PFSK-1 (cell line): ENCODE data around the gene NUP62CL.

ENCODE experiments used
- POLR2AphosphoS5 ChIP-seq: IDR thresholded peaks from 2 replicates; pipeline ENCODE4 v1.6.1; 2012; ENCODE audit warnings: low read depth, mild to moderate bottlenecking, control low read depth, low read length, moderate library complexity
- SIN3A ChIP-seq: IDR thresholded peaks from 2 replicates; pipeline ENCODE4 v1.6.1; 2012; ENCODE audit warnings: mild to moderate bottlenecking, low read length, moderate library complexity, borderline replicate concordance; ENCODE audit not compliant: insufficient read depth

DNA sequence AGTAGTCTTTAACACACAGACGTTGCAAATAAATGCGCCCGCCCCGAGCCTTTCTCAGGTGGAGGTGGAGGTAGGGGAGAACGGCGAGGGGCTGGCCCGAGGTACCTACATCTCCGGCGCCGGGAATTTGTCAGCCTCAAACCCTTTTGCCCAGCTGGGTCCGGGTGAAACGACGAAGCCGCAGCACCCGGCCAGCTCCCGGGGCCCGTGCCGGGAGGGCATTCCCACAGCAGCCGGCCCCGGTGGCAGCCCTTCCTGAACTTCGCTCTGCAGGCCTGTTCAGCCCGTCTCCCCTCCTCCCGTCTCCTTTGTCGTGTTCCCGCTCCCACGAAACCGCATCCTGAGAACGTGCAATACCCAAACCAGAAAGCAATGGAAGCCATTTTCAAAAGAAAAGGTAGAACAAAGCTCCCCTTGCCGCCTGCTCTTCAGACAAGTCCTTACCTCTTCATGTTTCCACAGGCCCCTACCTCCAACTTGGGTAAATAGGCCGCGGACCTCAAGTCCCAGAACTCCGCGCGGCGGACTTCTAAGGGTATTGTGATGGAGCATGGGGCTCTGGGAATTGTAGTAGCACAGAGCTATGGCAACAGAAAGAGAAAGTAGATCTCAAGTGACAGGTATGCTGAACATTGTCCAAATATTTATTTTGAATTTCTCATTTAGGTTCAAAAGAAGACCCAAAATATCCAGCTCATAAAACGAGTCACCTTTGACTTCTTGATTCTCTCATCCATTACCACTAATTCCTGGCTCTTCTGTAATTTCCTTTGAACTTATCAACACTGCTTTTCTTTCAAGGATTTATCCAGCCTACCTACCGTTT, 87.7 kb downstream of the NUP62CL start, which contains the start of gene RBM41:
- TF ChIP-seq POLR2AphosphoS5 = peak; percentile 34; the same call in 1 of the 2 replicates
- no peak for TF ChIP-seq SIN3A
